ENCODE data around the gene CEPT1.

DNA sequence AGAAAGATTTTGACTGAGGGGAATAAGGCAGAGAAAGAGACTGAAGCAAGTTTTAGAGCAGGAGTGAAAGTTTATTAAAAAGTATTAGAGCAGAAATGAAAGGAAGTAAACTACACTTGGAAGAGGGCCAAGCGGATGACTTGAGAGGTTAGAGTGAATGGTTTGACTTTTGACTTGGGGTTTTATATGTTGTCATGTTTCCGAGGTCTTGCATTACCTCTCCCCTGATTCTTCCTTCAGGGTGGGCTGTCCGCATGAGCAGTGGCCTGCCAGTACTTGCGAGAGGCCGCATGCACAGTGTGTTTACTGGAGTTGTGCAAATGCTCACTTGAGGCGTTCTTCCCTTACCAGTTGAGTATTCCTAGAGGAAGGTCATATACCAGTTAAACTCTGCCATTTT, 73.4 kb downstream of the CEPT1 start:
- TF ChIP-seq MAX (IDR thresholded peaks at IDR 0.05; ENCODE audit: low read depth) (no peak), ELF1 (IDR thresholded peaks at IDR 0.05) (no peak), NRF1 (IDR thresholded peaks at IDR 0.05; ENCODE audit: low read depth, low read length) (no peak), FOXM1 (IDR thresholded peaks at IDR 0.05; ENCODE audit: low read depth) (no peak), RCOR1 (IDR thresholded peaks at IDR 0.05; ENCODE audit: low read length) (no peak), CHD2 (IDR thresholded peaks at IDR 0.05; ENCODE audit: low read length, partially characterized antibody) (no peak), RAD21 (IDR thresholded peaks at IDR 0.05; ENCODE audit: low read length) (no peak), EZH2phosphoT487 (IDR thresholded peaks at IDR 0.05; ENCODE audit: borderline replicate concordance, low read depth) (no peak)
- TF ChIP-seq, protein P1, sequence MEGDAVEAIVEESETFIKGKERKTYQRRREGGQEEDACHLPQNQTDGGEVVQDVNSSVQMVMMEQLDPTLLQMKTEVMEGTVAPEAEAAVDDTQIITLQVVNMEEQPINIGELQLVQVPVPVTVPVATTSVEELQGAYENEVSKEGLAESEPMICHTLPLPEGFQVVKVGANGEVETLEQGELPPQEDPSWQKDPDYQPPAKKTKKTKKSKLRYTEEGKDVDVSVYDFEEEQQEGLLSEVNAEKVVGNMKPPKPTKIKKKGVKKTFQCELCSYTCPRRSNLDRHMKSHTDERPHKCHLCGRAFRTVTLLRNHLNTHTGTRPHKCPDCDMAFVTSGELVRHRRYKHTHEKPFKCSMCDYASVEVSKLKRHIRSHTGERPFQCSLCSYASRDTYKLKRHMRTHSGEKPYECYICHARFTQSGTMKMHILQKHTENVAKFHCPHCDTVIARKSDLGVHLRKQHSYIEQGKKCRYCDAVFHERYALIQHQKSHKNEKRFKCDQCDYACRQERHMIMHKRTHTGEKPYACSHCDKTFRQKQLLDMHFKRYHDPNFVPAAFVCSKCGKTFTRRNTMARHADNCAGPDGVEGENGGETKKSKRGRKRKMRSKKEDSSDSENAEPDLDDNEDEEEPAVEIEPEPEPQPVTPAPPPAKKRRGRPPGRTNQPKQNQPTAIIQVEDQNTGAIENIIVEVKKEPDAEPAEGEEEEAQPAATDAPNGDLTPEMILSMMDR (IDR thresholded peaks at IDR 0.05), result no peak
- TF ChIP-seq, protein P2, sequence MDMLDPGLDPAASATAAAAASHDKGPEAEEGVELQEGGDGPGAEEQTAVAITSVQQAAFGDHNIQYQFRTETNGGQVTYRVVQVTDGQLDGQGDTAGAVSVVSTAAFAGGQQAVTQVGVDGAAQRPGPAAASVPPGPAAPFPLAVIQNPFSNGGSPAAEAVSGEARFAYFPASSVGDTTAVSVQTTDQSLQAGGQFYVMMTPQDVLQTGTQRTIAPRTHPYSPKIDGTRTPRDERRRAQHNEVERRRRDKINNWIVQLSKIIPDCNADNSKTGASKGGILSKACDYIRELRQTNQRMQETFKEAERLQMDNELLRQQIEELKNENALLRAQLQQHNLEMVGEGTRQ (IDR thresholded peaks at IDR 0.05; ENCODE audit: borderline replicate concordance, low read depth, low read length), result no peak
